Stimulated activated naive B cell treated with anti-CD40 and anti-IgM and Interleukin-4, amounts not matched to agents 10 μg/mL and 1 μg/mL and 100 μg/mL, for 72 hours (primary cell): Measurements from ENCODE around the gene SPRED3.
"Not testable (repeated sequence)": the region's sequence is repeated elsewhere in the genome, so short reads cannot be mapped to it uniquely, and the experiment has no call there.

Source experiments
- ATAC-seq, 2 donors: fragments of 150-1000 bp; cut with Tn5 transposase; replicated peaks; 2 replicates each; pipeline ENCODE4 v1.10.0; 2021; ENCODE audit warnings: moderate library complexity in 1 of 2
- DNase-seq: peaks from one replicate; pipeline ENCODE4 v3.0.0; 2021
- H3K27ac Mint-ChIP-seq: one replicate; pipeline ENCODE4 v1.8.0; 2022; ENCODE audit warnings: mild to moderate bottlenecking, mixed read lengths
- H3K27me3 Mint-ChIP-seq, 2 donors: one replicate each; pipeline ENCODE4 v1.8.0; 2022; ENCODE audit warnings: mixed read lengths in 2 of 2
- H3K36me3 Mint-ChIP-seq, 2 donors: one replicate each; pipeline ENCODE4 v1.8.0; 2022; ENCODE audit warnings: mixed read lengths in 2 of 2, mild to moderate bottlenecking in 1 of 2
- H3K4me1 Mint-ChIP-seq, 2 donors: one replicate each; pipeline ENCODE4 v1.8.0; 2022; ENCODE audit warnings: mixed read lengths in 2 of 2, mild to moderate bottlenecking in 1 of 2
- H3K4me3 Mint-ChIP-seq, 2 donors: one replicate each; pipeline ENCODE4 v1.8.0; 2022; ENCODE audit warnings: mild to moderate bottlenecking in 2 of 2, mixed read lengths in 2 of 2, moderate library complexity in 1 of 2
- H3K9me3 Mint-ChIP-seq, 2 donors: one replicate each; pipeline ENCODE4 v1.8.0; 2022; ENCODE audit warnings: mixed read lengths in 2 of 2, mild to moderate bottlenecking in 1 of 2

The SPRED3 gene, protein sequence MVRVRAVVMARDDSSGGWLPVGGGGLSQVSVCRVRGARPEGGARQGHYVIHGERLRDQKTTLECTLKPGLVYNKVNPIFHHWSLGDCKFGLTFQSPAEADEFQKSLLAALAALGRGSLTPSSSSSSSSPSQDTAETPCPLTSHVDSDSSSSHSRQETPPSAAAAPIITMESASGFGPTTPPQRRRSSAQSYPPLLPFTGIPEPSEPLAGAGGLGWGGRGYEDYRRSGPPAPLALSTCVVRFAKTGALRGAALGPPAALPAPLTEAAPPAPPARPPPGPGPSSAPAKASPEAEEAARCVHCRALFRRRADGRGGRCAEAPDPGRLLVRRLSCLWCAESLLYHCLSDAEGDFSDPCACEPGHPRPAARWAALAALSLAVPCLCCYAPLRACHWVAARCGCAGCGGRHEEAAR

GRCh38 chr19:38388349-38389100, at the start of gene SPRED3:
TSS of gene SPRED3 (plus strand) at chr19:38388697. CDS start at chr19:38390303, 1,606 bp downstream.
- H3K9me3 Mint-ChIP-seq = no peaks in the 10 kb centered on the region
- peak within 1 kb of the TSS; percentile 77 for H3K27ac Mint-ChIP-seq
- DNase-seq = no peak
- H3K4me1 Mint-ChIP-seq = peaks cover 18 to 44% of the 10 kb centered on the region in 2 donors
- peak within 1 kb of the TSS; percentile 86 to 87 for H3K4me3 Mint-ChIP-seq
- H3K36me3 Mint-ChIP-seq = peaks cover 22 to 27% of the 10 kb centered on the region in 2 donors
- peak; percentile 0 for ATAC-seq
- H3K27me3 Mint-ChIP-seq = peaks cover 32 to 38% of the 10 kb centered on the region in 2 donors

- H3K27ac Mint-ChIP-seq, DNase-seq, H3K9me3 Mint-ChIP-seq, H3K4me3 Mint-ChIP-seq, ATAC-seq, H3K27me3 Mint-ChIP-seq: not testable (repeated sequence)
- H3K4me1 Mint-ChIP-seq = peaks cover 15% of the 10 kb centered on the region in 2 donors
- peaks cover 9 to 23% of the 10 kb centered on the region in 2 donors for H3K36me3 Mint-ChIP-seq
Measured at GRCh38 chr19:38339011-38339410, 49.5 kb upstream of the SPRED3 start.

DNA sequence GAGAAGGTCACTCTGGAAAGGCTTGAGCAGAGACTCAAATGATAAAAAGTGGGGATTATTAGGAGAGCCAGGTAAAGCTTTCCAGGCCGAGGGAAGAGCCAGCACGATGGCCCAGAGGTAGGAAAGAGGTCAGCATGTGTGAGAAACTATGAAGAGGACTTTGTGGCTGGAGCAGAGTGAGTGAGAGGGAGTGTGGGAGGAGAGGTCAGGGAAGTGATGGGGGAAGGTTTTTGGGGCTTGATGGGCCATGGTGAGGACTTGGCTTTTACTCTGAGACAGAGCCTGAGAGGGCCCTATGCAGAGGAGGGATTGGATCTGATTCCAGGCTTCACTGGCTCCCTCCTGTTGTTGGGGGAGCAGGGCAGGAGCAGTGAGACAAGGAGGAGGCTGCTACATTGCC, 47.6 kb upstream of the SPRED3 start:
- Mint-ChIP-seq H3K4me1 (peaks cover 15% of the 10 kb centered on the region in 2 donors), H3K4me3 (no peak overlapping the region), H3K27ac (peak overlapping the region; percentile 1), H3K36me3 (peaks cover 9 to 27% of the 10 kb centered on the region in 2 donors), H3K9me3 (no peaks in the 10 kb centered on the region), H3K27me3 (no peaks in the 10 kb centered on the region)
- DNase-seq (no peak), ATAC-seq (no peak)

DNA sequence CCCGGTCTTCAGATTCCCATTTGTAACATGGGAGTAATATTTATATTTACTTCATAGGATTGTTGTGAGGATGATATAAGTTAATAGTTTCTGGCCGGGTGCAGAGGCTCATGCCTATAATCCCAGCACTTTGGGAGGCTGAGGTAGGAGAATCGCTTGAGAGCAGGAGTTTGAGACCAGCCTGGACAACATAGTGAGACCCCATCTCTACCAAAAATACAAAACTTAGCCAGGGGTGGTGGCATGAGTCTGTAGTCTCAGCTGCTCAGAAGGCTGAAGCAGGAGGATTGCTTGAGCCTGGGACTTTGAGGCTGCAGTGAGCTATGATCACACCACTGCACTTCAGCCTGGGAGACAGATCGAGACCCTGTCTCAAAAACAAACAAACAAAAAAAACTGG, 41.7 kb upstream of the SPRED3 start:
- Mint-ChIP-seq H3K4me3 (no peak overlapping the region), H3K27me3 (no peaks in the 10 kb centered on the region), H3K9me3 (no peaks in the 10 kb centered on the region)

GRCh38 chr19:38350883-38351282, 37.6 kb upstream of the SPRED3 start:
- H3K9me3 Mint-ChIP-seq = no peaks in the 10 kb centered on the region

More for the DNA sequence above, 41.7 kb upstream of the SPRED3 start:
- Mint-ChIP-seq H3K4me1 (no peaks in the 10 kb centered on the region), H3K27ac (no peak overlapping the region), H3K36me3 (peaks cover 9 to 19% of the 10 kb centered on the region in 2 donors)
- ATAC-seq (no peak), DNase-seq (no peak)

DNA sequence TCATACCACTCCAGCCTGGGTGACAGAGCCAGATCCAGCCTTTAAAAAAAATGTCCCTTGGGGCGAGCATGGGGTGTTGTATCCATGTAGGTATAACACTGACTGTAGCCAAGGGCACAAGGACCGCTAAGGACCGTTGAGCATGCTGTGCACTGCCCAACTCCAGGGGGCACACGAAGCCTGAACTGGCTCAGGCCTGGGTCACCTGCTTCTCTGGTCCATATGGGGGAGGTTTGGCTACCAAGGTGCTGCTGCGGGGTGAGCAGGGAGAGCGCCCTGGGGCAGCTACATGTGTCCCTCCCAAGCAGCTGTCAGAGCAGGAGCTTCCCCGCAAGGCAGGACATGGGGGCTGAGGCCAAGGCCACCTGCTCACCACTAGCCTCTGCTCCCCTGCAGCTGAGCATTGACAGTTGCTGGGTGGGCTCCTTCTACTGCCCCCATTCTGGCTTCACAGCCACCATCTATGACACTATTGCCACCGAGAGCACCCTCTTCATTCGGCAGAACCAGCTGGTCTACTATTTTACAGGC, 36.6 kb upstream of the SPRED3 start:
- H3K4me1 Mint-ChIP-seq = no peaks in the 10 kb centered on the region
- H3K4me3 Mint-ChIP-seq = no peak overlapping the region
- H3K9me3 Mint-ChIP-seq = no peaks in the 10 kb centered on the region
- ATAC-seq = no peak
- no peak overlapping the region for H3K27ac Mint-ChIP-seq
- H3K36me3 Mint-ChIP-seq = no peaks in the 10 kb centered on the region
- DNase-seq = no peak
- peaks cover 3 to 27% of the 10 kb centered on the region in 2 donors for H3K27me3 Mint-ChIP-seq

More at GRCh38 chr19:38350883-38351282, 37.6 kb upstream of the SPRED3 start:
- Mint-ChIP-seq H3K27ac (no peak overlapping the region), H3K4me3 (no peak overlapping the region), H3K27me3 (peaks cover 3 to 20% of the 10 kb centered on the region in 2 donors), H3K4me1 (no peaks in the 10 kb centered on the region), H3K36me3 (peaks cover 2 to 6% of the 10 kb centered on the region in 2 donors)
- no peak for ATAC-seq
- no peak for DNase-seq

- H3K4me1 Mint-ChIP-seq = no peaks in the 10 kb centered on the region
- no peaks in the 10 kb centered on the region for H3K9me3 Mint-ChIP-seq
- no peak overlapping the region for H3K27ac Mint-ChIP-seq
- peaks cover 3 to 27% of the 10 kb centered on the region in 2 donors for H3K27me3 Mint-ChIP-seq
- H3K36me3 Mint-ChIP-seq = no peaks in the 10 kb centered on the region
- H3K4me3 Mint-ChIP-seq = no peak overlapping the region
- no peak for ATAC-seq
- DNase-seq = no peak
Measured at GRCh38 chr19:38352611-38353010, 35.9 kb upstream of the SPRED3 start.

- H3K27me3 Mint-ChIP-seq = peaks cover 13 to 43% of the 10 kb centered on the region in 2 donors
- H3K4me1 Mint-ChIP-seq = peaks cover 5% of the 10 kb centered on the region in 2 donors
- H3K9me3 Mint-ChIP-seq = no peaks in the 10 kb centered on the region
- H3K36me3 Mint-ChIP-seq = no peaks in the 10 kb centered on the region
- no peak overlapping the region for H3K27ac Mint-ChIP-seq
- H3K4me3 Mint-ChIP-seq = no peak overlapping the region
- no peak for ATAC-seq
- DNase-seq = no peak
Measured at GRCh38 chr19:38355728-38356725, 32.5 kb upstream of the SPRED3 start.

- no peak for DNase-seq
- Mint-ChIP-seq H3K4me3 (no peak overlapping the region), H3K36me3 (no peaks in the 10 kb centered on the region), H3K27ac (no peak overlapping the region), H3K27me3 (peaks cover 15 to 51% of the 10 kb centered on the region in 2 donors), H3K4me1 (peaks cover 10 to 23% of the 10 kb centered on the region in 2 donors), H3K9me3 (no peaks in the 10 kb centered on the region)
- no peak for ATAC-seq
Measured at GRCh38 chr19:38358071-38358470, 30.4 kb upstream of the SPRED3 start.

DNA sequence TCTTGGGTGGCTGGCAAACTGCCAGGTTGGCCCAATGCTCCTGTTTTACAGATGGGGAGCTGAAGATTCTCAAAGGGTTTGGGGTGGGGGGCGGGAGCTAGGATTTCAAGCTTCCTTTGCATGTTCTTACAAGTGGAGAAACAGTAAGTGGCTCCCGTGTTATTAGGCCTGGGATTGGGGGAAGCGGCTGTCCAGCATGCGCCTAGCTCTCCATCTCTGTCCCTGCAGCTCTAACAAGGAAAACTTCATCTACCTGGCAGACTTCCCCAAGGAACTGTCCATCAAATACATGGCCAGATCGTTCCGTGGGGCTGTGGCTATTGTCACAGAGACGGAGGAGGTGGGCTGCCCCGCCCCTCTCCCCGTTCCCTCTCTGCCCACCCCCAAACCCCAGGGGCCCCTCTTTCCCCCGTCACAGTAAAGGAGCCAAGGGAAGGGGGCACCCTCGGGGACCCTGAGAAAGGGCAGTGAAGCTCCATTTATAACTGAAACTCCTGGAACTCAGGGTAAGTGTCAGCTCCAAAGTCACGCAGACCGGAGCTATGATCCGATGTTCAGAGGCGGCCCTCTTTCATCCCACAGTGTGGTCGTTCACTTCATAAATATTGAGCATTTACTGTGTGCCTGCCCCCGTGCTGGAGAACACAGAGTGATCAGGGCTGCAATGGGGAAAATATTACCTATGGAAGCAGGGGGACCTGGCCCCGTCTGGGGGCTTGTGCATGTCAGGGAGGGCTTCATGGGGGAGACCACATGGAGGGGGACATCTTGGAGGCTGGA, 29.1 kb upstream of the SPRED3 start:
- DNase-seq (no peak), ATAC-seq (no peak)
- Mint-ChIP-seq H3K36me3 (no peaks in the 10 kb centered on the region), H3K9me3 (no peaks in the 10 kb centered on the region), H3K4me1 (peaks cover 10 to 23% of the 10 kb centered on the region in 2 donors), H3K4me3 (no peak overlapping the region), H3K27ac (no peak overlapping the region), H3K27me3 (peaks cover 15 to 47% of the 10 kb centered on the region in 2 donors)

- Mint-ChIP-seq H3K4me1 (peaks cover 10 to 23% of the 10 kb centered on the region in 2 donors), H3K4me3 (peak overlapping the region; percentile 87 to 90), H3K9me3 (no peaks in the 10 kb centered on the region), H3K36me3 (no peaks in the 10 kb centered on the region), H3K27ac (no peak overlapping the region), H3K27me3 (peaks cover 15 to 39% of the 10 kb centered on the region in 2 donors)
- DNase-seq = no peak
- no peak for ATAC-seq
Measured at GRCh38 chr19:38360351-38360750, 28.1 kb upstream of the SPRED3 start.

DNA sequence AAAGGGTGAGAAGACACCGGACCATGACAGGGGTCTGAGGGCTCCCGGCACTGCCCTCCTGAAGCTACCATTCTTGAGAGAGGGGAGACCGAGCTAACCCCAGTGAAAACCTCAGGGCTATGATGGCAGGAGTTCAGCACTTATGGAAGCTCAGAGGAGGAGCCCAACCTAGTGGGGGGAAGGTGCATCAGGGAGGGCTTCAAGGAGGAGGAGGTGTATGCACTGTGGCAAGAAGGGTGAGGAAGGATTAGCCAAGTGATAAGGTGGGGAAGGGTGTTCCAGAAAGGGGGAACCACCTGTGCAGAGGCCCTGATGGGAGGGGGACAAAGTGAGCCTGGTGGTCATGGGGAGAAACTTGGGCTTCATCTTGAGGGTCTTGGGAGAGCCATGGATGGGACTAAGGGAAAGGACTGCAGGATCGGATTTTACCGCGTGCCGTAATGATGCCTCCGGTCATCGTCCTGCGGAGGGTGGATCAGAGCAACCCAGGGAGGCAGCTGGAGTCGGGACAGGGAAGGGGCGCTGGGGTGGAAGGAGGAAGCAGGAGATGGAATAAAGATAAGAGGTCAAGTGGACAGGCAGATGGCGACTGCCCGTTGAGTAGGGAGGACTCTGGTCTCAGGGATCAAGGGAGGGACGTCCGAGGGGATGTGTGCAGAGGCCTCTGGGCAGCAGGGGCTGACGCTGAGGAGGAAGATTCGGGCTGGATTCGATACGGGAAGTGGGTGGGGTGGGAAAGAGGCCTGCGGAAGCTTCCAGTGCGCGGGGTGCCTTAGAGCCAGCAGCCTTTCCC, 27.5 kb upstream of the SPRED3 start:
- Mint-ChIP-seq H3K4me3 (peak overlapping the region; percentile 87 to 90), H3K27ac (no peak overlapping the region), H3K36me3 (no peaks in the 10 kb centered on the region), H3K4me1 (peaks cover 10 to 23% of the 10 kb centered on the region in 2 donors), H3K27me3 (peaks cover 16 to 38% of the 10 kb centered on the region in 2 donors), H3K9me3 (no peaks in the 10 kb centered on the region)
- ATAC-seq (no peak), DNase-seq (no peak)
